LNCaP clone FGC (cell line): ENCODE measurements around the gene IL6R.

Experiments used
- DNase-seq: peaks from one replicate; pipeline ENCODE4 v3.0.0-alpha.2; 2011; ENCODE audit warnings: low read depth
- H3K4me3 ChIP-seq: 2 replicates; pipeline ENCODE4 v1.5.1; 2011; ENCODE audit warnings: mild to moderate bottlenecking, low read depth, low read length, control low read depth
- TF ChIP-seq, protein P1 (sequence below): IDR thresholded peaks from 2 replicates; pipeline ENCODE4 v1.5.1; 2012; ENCODE audit warnings: mild to moderate bottlenecking; ENCODE audit not compliant: control insufficient read depth, insufficient read depth; ENCODE audit errors: extremely low read depth

The IL6R gene

DNA sequence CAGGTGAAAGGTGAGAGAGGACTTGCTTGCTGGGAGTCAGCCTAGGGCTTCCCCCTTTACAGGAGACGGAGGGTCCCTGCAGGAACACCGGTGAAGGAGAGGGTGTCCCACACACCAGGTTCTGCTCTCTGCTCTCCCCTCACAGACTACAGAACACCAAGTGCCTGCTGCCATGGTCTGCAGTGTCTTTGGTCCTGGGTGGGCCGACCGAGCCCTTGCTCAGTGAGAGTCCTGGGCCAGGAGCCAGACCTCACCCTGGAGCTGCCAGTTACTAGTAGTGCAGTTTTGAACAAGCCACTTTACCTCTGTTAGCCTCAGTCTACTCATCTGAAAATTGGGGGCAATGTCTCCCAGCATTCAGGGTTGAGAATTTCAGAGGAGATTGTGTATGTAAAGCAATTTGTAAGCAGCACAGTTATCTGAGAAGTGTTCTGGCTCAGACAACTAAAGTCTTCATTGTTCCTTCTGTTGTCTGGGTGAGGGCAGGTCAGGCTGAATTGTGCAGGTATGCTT, 2.7 kb upstream of the IL6R start:
- TF ChIP-seq, protein P1, sequence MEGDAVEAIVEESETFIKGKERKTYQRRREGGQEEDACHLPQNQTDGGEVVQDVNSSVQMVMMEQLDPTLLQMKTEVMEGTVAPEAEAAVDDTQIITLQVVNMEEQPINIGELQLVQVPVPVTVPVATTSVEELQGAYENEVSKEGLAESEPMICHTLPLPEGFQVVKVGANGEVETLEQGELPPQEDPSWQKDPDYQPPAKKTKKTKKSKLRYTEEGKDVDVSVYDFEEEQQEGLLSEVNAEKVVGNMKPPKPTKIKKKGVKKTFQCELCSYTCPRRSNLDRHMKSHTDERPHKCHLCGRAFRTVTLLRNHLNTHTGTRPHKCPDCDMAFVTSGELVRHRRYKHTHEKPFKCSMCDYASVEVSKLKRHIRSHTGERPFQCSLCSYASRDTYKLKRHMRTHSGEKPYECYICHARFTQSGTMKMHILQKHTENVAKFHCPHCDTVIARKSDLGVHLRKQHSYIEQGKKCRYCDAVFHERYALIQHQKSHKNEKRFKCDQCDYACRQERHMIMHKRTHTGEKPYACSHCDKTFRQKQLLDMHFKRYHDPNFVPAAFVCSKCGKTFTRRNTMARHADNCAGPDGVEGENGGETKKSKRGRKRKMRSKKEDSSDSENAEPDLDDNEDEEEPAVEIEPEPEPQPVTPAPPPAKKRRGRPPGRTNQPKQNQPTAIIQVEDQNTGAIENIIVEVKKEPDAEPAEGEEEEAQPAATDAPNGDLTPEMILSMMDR = no peak
- H3K4me3 ChIP-seq = no peak overlapping the region
- DNase-seq = no peak

DNA sequence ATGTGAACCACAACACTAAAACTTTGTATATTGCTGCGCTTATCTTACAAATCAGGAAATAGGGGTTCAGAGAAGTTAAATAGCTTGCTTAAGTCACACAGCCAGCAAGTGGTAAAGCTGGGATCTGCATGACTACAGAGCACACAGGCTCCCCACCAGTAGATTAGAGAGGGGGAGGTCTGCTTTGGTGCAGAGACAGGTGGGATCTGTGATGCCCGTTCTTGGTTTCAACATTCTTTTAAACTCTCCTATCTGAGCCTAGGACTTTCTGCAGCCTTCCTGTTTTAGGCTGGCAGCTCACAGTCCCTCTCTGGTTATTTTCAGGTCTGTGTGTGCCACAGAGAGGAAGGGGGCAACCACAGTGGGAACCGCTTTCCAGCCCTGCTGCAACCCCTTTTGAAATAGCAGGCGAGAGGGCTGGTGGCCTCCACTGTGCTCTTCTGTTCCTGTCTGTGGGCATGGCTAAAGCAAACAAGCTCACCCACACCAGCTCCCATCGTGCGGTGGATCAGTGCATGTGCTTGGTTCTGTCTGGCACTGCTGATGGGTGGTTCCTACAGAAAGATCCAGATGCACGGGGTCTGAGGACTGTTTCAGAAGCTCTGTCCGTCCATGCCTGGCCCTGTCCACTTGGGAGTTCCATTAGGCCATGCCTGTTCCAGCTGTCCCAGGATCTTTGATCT, 1.7 kb upstream of the IL6R start:
- TF ChIP-seq, protein P1 = no peak
- DNase-seq = no peak
- no peak overlapping the region for H3K4me3 ChIP-seq

DNA sequence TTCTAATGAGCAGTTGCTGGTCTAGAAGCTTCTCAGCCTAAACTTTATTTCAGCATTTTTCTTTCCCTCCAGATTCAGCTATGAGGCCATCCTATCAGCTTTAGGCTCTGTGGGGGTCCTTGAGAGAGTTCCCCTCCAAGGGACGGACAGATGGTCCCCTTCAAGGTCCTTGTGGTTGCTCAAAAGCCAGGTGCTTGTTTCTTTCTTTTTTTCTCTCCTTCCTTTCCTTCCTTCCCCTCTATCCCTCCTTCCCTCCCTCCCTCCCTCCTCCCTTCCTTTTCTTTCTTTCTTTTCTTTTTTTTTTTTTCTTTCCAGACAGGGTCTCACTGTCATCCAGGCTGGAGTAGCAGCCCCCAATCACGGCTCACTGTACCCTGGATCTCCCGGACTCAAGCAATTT, 1.2 kb upstream of the IL6R start:
- DNase-seq = no peak
- no peak overlapping the region for H3K4me3 ChIP-seq
- TF ChIP-seq, protein P1 = no peak

DNA sequence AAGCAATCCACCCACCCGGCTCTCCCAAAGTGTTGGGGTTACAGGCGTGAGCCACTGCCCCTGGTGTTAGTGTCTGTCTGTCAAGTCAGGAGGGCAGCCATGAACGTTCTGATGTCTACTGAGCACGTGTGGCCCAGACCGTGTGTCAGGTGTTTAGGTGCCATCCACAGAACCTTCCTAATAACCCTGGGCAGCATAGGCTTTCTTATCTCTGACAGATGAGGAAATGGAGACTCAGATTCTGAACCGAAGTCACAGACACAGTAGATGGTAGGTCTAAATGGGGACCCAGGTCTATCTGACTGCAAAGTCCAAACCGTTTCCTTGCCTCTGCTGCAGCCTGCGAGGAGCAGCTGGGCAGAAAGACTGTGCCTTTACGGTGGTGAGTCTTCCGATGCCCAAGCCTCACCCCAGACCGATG, 622 bp upstream of the IL6R start:
- H3K4me3 ChIP-seq = peak overlapping the region; percentile 85
- TF ChIP-seq, protein P1 = no peak
- DNase-seq = no peak

DNA sequence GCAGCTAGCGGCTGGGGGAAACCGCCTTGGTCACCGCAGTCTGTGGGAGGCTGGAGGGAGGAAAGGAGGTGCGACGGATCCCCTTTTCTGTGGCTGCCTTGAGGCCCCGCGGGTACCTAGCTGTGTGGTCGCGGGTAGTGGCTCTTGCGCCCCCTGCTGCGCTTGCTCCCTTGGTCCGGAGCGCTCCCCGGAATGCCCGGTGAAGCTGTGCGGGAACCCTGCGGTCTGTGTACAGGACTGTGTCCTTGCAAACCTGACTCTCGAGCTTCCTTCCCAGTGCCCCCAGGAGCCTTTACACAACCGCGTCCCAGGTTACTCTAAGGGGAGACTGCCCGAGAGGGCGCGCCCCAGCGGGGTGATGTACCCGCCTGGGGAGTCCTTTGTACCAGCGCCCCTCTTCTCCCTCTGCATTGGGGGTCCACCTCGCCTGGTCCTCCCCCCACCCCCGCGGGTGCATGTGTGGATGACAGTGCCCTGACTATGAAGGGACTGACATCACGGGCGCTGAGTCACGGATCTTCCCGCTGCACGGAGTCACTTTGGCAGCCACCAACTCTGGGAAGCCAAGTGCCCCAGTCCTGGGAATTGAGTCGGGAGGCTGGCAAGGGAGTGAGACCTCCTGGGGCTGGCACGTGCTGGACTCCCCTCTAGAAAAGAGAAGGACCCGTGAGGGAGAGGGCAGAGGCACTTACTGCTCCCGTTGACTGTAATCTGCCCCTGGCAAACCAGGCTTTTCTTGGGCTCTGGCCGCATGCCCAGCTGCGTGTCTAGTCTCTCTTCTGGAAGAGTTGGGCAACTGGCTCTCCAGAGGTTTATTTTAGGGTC, 816 bp downstream of the IL6R start:
- H3K4me3 ChIP-seq = peak overlapping the region; percentile 85
- peak; percentile 21 for DNase-seq
- TF ChIP-seq, protein P1 = peak; percentile 62

DNA sequence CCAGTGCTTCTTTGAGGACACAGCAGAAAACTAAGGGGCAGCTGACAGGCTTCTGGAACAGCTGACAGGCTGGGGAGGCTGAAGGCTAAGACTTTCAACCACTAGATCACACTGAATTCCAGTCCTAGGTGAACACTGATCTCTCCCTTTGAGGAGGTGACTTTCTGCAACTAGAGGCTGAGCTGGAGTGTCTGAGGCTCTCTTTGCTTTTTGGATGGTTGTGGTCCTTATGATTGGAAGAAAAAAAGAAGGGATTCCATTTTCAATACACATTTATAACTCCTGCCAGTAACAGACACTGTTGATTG, 1.4 kb downstream of the IL6R start:
- peak overlapping the region; percentile 85 for H3K4me3 ChIP-seq
- DNase-seq = no peak
- TF ChIP-seq, protein P1 = no peak
